Stimulated activated naive CD8-positive, alpha-beta T cell treated with anti-CD3 and anti-CD28 coated beads, Interleukin-15, Interleukin-2, amounts not matched to agents 100 ng/mL and 50 ng/mL, for 24 hours (primary cell): ENCODE measurements around the gene TAF10.

Experiments used
- H3K27ac Mint-ChIP-seq: one replicate; pipeline ENCODE4 v1.8.0; 2021; ENCODE audit warnings: mild to moderate bottlenecking, mixed read lengths
- H3K27me3 Mint-ChIP-seq: one replicate; pipeline ENCODE4 v1.8.0; 2021; ENCODE audit warnings: mixed read lengths
- H3K36me3 Mint-ChIP-seq: one replicate; pipeline ENCODE4 v1.8.0; 2021; ENCODE audit warnings: low read depth, mixed read lengths
- H3K4me1 Mint-ChIP-seq: one replicate; pipeline ENCODE4 v1.8.0; 2021; ENCODE audit warnings: low read depth, mixed read lengths
- H3K4me3 Mint-ChIP-seq: one replicate; pipeline ENCODE4 v1.8.0; 2021; ENCODE audit warnings: mild to moderate bottlenecking, mixed read lengths
- H3K9me3 Mint-ChIP-seq: one replicate; pipeline ENCODE4 v1.8.0; 2021; ENCODE audit warnings: mixed read lengths

Gene TAF10

DNA sequence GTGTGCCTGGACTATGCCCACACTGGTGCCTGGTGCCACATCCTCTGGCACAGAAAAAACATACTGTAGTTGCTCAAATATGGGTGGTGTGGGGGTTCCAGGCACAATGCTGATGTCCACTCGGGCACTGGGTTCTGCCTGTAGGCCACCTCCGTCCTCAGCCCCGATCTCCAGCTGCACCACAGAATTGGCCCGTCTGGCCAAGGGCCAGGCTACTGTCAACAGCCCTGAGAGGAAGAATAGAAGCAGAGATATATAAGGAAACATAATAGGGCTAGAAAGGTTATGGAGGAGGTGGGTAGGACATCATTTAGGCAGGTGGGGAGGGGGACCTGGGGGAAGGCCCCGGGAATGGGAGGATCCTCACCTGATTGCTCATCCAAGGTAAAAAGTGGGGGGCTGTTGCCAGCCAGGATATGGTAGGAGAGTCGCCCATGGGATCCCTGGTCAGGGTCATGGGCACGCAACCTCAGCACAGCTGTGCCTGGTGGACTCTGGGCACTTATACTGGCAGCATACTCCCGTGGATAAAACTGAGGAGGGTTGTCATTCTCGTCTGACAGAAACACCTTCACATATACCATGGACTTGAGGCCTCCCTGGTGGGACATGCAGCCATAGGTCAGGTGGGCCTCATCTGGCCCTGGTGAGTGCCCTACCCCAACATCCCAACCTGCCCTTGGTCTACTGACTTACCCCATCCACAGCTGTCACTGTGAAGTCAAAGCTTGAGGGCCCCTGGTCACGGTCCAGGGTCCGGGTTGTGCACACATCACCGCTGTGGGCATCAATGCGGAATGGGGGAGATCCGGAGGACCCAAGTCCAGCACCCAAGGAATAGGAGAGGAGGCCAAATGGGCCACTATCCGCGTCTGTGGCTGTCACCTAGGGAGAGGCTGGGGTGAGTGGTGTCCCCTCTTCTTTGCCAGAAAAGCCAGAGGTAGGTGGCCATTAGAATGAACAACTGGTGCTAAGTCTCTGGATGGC, 21.7 kb upstream of the TAF10 start:
- Mint-ChIP-seq H3K27me3 (no peaks in the 10 kb centered on the region), H3K36me3 (no peaks in the 10 kb centered on the region), H3K27ac (no peak overlapping the region), H3K4me3 (no peak overlapping the region), H3K4me1 (peaks cover 6% of the 10 kb centered on the region), H3K9me3 (no peaks in the 10 kb centered on the region)

GRCh38 chr11:6632116-6633073, 20.4 kb upstream of the TAF10 start:
- H3K9me3 Mint-ChIP-seq = no peaks in the 10 kb centered on the region
- no peaks in the 10 kb centered on the region for H3K27me3 Mint-ChIP-seq
- H3K27ac Mint-ChIP-seq = no peak overlapping the region
- no peak overlapping the region for H3K4me3 Mint-ChIP-seq
- H3K36me3 Mint-ChIP-seq = no peaks in the 10 kb centered on the region
- H3K4me1 Mint-ChIP-seq = peaks cover 14% of the 10 kb centered on the region

DNA sequence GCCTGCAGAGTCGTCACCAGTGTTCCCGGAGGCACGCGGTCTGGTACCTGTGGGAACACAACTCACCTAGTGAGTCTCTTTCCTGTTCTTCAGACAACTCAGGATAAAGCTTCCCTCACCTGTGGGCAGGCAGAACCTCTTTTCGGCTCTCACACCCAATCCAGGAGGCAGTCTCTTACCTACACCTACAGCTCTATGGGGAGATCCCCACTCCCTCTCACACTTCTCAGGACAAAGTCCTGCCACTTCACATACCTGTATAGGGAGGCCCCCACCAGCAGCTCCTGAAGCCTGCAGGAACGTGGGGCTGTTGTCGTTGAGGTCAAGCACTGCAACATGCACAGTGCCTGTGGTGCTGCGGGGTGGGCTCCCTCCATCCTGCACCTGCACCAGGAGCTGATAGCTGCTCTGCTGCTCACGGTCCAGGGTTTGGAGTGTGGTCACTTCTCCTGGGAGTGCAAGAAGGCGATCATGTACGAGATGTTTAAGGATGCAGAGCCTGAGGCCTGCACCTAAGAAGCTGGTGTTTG, 19.4 kb upstream of the TAF10 start:
- H3K36me3 Mint-ChIP-seq = no peaks in the 10 kb centered on the region
- H3K27ac Mint-ChIP-seq = no peak overlapping the region
- no peak overlapping the region for H3K4me3 Mint-ChIP-seq
- no peaks in the 10 kb centered on the region for H3K9me3 Mint-ChIP-seq
- peaks cover 21% of the 10 kb centered on the region for H3K4me1 Mint-ChIP-seq
- no peaks in the 10 kb centered on the region for H3K27me3 Mint-ChIP-seq

GRCh38 chr11:6630632-6631291, 18.7 kb upstream of the TAF10 start:
- peaks cover 22% of the 10 kb centered on the region for H3K4me1 Mint-ChIP-seq
- no peak overlapping the region for H3K4me3 Mint-ChIP-seq
- no peaks in the 10 kb centered on the region for H3K9me3 Mint-ChIP-seq
- H3K27ac Mint-ChIP-seq = no peak overlapping the region
- no peaks in the 10 kb centered on the region for H3K27me3 Mint-ChIP-seq
- no peaks in the 10 kb centered on the region for H3K36me3 Mint-ChIP-seq

- H3K36me3 Mint-ChIP-seq = no peaks in the 10 kb centered on the region
- H3K4me3 Mint-ChIP-seq = no peak overlapping the region
- no peaks in the 10 kb centered on the region for H3K27me3 Mint-ChIP-seq
- H3K27ac Mint-ChIP-seq = no peak overlapping the region
- H3K9me3 Mint-ChIP-seq = no peaks in the 10 kb centered on the region
- peaks cover 22% of the 10 kb centered on the region for H3K4me1 Mint-ChIP-seq
Observed at GRCh38 chr11:6629892-6630631, 18.0 kb upstream of the TAF10 start.

DNA sequence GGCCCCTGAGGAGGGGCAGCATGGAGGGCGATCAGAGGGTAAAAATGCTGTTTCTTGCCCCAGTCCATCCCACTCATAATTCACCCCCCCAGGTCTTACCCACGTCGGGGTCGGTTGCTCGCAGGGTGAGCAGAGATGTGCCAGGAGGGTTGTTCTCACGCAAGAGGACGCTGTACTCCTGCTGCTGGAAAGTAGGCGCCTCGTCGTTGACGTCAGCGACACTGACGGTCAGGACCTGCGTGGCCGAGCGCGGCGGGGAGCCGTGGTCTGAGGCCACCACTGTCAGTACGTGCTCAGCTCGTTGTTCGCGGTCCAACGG, 17.5 kb upstream of the TAF10 start:
- no peaks in the 10 kb centered on the region for H3K27me3 Mint-ChIP-seq
- H3K36me3 Mint-ChIP-seq = no peaks in the 10 kb centered on the region

DNA sequence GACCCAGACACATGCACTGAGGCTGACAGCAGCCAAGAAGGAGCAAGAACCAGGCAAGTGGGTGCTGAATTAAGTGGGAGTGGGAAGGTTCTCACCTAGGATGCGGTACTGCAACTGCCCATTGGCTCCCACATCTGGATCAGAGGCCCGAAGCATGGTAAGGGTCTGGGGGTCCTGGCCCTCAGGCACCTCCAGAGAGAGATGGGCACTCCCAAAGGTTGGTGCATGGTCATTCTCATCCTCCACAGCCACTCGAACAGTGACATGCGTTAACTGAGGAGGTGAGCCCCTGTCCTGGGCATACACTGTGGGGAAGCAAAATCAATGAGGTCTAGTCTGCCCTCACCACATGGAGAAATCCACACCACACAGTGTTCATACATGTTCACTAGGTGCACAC, 16.5 kb upstream of the TAF10 start:
- Mint-ChIP-seq H3K27me3 (no peaks in the 10 kb centered on the region), H3K4me3 (no peak overlapping the region), H3K36me3 (no peaks in the 10 kb centered on the region), H3K9me3 (no peaks in the 10 kb centered on the region), H3K4me1 (peaks cover 22% of the 10 kb centered on the region), H3K27ac (no peak overlapping the region)

More for the DNA sequence above, 17.5 kb upstream of the TAF10 start:
- Mint-ChIP-seq H3K9me3 (no peaks in the 10 kb centered on the region), H3K4me3 (no peak overlapping the region), H3K4me1 (peaks cover 22% of the 10 kb centered on the region), H3K27ac (no peak overlapping the region)

DNA sequence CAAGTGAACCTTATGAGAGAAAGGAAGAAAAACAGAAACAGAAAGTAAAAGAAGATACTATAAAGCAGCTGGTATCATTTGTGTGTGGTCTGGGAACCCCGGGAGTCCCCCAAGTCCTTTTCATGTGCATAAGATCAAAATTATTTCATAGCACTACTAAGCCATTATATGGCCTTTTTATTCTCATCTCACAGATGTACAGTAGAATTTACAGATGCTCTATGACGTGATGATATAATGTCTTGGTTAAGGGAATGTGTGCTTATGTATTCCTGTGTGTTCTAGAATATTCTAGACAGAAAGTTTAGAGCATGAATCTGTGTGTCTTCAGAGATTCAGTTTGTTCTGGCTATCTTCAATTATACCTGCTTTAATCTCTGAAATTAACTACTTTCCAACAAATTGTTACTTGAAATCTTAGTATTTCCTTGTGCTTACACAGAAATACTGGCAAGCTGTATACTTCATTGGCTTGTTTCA, 15.8 kb upstream of the TAF10 start:
- peak overlapping the region; percentile 58 for H3K27ac Mint-ChIP-seq
- no peaks in the 10 kb centered on the region for H3K27me3 Mint-ChIP-seq
- H3K36me3 Mint-ChIP-seq = no peaks in the 10 kb centered on the region
- no peaks in the 10 kb centered on the region for H3K9me3 Mint-ChIP-seq
- peaks cover 22% of the 10 kb centered on the region for H3K4me1 Mint-ChIP-seq
- H3K4me3 Mint-ChIP-seq = no peak overlapping the region

DNA sequence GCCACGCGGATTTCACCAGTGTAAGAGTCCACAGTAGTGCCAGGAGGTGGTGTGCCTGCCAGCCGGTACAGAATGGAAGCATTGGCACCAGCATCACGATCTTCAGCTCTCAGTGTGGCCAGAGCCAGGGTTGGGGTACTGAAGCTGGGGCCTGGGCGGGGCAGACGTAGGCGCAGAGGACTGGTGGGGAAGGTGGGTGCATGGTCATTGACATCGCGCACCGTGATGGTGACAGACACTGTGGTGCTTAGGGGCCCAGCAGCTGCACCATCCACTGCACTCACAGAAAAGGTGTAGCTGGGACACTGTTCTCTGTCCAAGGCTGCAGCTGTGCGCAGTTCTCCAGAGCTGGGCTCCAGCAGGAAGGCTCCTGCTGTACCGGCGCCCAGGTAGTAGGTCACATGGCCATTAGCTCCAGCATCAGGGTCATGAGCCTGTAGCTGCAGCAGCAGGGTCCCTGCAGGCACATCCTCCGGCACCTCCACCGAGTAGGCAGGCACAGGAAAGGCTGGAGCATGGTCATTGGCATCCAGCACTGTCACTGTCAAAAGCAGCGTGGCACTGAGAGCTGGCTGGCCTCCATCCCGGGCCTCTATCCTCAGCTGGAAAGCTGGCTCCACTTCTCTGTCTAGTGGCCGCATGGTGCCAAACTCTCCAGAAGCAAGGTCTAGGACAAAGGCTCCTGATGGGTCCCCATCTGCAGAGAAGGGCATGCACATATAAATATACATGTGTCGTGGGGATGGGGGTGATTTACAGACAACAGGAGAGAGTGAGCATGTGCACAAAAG, 15.2 kb upstream of the TAF10 start:
- H3K4me1 Mint-ChIP-seq = peaks cover 16% of the 10 kb centered on the region
- H3K27ac Mint-ChIP-seq = peak overlapping the region; percentile 58
- H3K4me3 Mint-ChIP-seq = no peak overlapping the region
- no peaks in the 10 kb centered on the region for H3K9me3 Mint-ChIP-seq
- no peaks in the 10 kb centered on the region for H3K36me3 Mint-ChIP-seq
- H3K27me3 Mint-ChIP-seq = no peaks in the 10 kb centered on the region

- no peaks in the 10 kb centered on the region for H3K27me3 Mint-ChIP-seq
- peaks cover 16% of the 10 kb centered on the region for H3K4me1 Mint-ChIP-seq
- H3K27ac Mint-ChIP-seq = no peak overlapping the region
- no peak overlapping the region for H3K4me3 Mint-ChIP-seq
- H3K9me3 Mint-ChIP-seq = no peaks in the 10 kb centered on the region
- no peaks in the 10 kb centered on the region for H3K36me3 Mint-ChIP-seq
Observed at GRCh38 chr11:6625832-6626420, 13.9 kb upstream of the TAF10 start.

DNA sequence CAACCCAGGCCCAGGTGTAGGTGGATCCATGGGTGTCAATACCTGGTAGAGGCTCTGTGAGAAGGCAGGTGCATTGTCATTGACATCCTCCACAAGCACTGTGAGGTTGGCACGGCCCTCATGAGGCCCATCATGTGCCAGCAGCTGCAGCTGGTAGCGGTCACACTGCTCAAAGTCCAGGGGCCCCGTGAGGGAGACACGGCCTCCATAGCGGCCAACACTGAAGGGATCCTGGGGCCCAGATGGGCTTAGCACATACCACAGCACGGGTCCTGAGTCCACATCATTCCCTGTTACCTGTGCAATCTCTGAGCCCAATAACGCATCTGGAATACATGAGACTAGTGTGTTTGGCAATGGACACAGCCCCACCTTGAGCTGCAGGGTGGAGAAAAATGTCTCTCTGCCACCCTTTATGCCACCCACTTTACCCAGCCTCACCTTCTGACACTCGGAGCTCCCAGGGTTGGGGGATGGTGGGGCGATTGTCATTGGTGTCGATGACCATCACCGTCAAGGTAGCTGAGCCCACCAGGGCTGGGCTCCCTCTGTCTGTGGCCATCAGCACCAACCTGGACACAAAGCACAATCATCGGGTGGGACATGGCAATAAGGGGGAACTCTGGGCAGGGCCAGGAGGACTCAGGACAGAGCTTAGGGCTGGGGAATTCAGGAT, 13.3 kb upstream of the TAF10 start:
- H3K9me3 Mint-ChIP-seq = no peaks in the 10 kb centered on the region
- no peaks in the 10 kb centered on the region for H3K27me3 Mint-ChIP-seq
- H3K36me3 Mint-ChIP-seq = no peaks in the 10 kb centered on the region
- peaks cover 16% of the 10 kb centered on the region for H3K4me1 Mint-ChIP-seq
- H3K4me3 Mint-ChIP-seq = no peak overlapping the region
- no peak overlapping the region for H3K27ac Mint-ChIP-seq

DNA sequence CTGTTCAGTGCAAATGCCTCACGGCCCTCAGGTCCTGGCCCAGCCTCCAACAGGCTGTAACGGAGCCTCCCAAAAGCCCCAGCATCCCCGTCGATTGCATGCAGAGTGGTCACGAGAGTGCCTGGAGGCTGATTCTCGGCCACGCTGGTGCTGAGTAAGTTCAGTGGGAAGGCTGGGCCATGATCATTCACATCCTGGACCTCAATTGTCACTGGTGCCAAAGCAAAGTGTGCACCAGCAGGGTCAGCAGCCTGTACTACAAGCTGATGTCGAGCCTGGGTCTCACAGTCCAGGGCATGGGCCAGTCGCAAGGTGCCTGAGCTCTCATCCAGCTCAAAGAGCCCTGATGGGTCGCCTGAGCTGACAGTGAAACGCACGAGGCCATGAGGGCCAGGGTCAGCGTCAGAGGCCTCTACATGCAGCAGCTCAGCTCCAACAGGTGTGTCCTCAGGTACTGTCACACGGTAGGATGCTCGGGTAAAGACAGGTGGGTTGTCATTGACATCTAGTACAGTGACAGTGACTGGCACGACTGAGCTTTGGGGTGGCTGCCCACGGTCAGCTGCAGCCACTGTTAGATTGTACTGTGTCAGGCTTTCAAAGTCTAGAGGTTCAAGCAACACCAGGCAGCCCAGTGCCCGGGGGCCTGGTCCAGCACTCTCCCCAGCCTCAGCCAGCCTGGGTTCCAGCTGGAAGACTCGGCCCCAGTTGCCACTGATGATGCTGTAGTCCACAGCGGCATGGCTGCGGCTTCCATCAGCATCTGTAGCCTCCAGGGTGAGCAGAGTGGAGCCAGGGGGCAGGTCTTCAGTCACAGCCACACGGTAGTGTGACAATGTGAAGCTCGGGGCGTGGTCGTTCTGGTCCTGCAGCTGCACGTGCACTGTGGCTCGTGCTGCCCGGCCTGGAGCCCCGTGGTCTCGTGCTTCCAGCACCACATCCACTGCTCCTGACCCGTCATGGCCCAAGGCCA, 11.7 kb upstream of the TAF10 start:
- no peak overlapping the region for H3K4me3 Mint-ChIP-seq
- no peak overlapping the region for H3K27ac Mint-ChIP-seq
- H3K4me1 Mint-ChIP-seq = peaks cover 16% of the 10 kb centered on the region
- H3K27me3 Mint-ChIP-seq = no peaks in the 10 kb centered on the region
- H3K9me3 Mint-ChIP-seq = no peaks in the 10 kb centered on the region
- no peaks in the 10 kb centered on the region for H3K36me3 Mint-ChIP-seq
